C4-2B (cell line): ENCODE measurements around the gene ANKRD33.

ENCODE experiments used
- ZFX ChIP-seq: fragments of 450-650 bp; IDR thresholded peaks from 2 replicates; pipeline ENCODE4 v1.6.1; 2017
- TF ChIP-seq, protein P1 (sequence below): fragments of 450-650 bp; conservative IDR thresholded peaks from 2 replicates; pipeline ENCODE4 v1.5.1; 2017; ENCODE audit warnings: mild to moderate bottlenecking

GRCh38 chr12:51840966-51841365 is 46.9 kb upstream of the ANKRD33 start:
- no peak for TF ChIP-seq ZFX
- TF ChIP-seq, protein P1, sequence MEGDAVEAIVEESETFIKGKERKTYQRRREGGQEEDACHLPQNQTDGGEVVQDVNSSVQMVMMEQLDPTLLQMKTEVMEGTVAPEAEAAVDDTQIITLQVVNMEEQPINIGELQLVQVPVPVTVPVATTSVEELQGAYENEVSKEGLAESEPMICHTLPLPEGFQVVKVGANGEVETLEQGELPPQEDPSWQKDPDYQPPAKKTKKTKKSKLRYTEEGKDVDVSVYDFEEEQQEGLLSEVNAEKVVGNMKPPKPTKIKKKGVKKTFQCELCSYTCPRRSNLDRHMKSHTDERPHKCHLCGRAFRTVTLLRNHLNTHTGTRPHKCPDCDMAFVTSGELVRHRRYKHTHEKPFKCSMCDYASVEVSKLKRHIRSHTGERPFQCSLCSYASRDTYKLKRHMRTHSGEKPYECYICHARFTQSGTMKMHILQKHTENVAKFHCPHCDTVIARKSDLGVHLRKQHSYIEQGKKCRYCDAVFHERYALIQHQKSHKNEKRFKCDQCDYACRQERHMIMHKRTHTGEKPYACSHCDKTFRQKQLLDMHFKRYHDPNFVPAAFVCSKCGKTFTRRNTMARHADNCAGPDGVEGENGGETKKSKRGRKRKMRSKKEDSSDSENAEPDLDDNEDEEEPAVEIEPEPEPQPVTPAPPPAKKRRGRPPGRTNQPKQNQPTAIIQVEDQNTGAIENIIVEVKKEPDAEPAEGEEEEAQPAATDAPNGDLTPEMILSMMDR, result no peak
